Bronchial epithelial cell (primary cell): ENCODE measurements around the gene TMEM239. TPM values are rescaled to one million over a fixed set of nuclear protein-coding genes. Genes with fewer than 3 reads are reported as not detected.
"Not testable (repeated sequence)": the region's sequence is repeated elsewhere in the genome, so short reads cannot be mapped to it uniquely, and the experiment has no call there.

ENCODE experiments used
- DNase-seq: peaks from one replicate; pipeline ENCODE4 v3.0.0-alpha.2; 2010; ENCODE audit warnings: low read depth
- FAIRE-seq: peaks from 2 replicates; lab custom pipeline; 2011; peaks lifted over from hg19 to GRCh38; lab: Jason Lieb, UNC
- H3K27me3 ChIP-seq: 2 replicates; pipeline ENCODE4 v1.5.1; 2011; ENCODE audit warnings: low read length; ENCODE audit not compliant: control insufficient read depth, insufficient read depth
- H3K36me3 ChIP-seq: 2 replicates; pipeline ENCODE4 v1.5.1; 2011; ENCODE audit warnings: low read length; ENCODE audit not compliant: control insufficient read depth, insufficient read depth
- H3K4me3 ChIP-seq: 2 replicates; pipeline ENCODE4 v1.5.1; 2011; ENCODE audit warnings: mild to moderate bottlenecking, low read depth, low read length, control low read depth
- total RNA-seq: library from RNA; depleted of rRNA; stranded (reverse); fragments of >200 nt; gene quantifications from 2 replicates; pipeline ENCODE4 v1.2.1, GENCODE V29; 2014
- TF ChIP-seq, protein P1 (sequence below): IDR thresholded peaks from 2 replicates; pipeline ENCODE4 v1.5.1; 2011; ENCODE audit warnings: mild to moderate bottlenecking, moderate library complexity, low read length, control low read depth, inconsistent platforms; ENCODE audit not compliant: insufficient read depth, severe bottlenecking

TMEM239 gene
- not detected in 2 replicates for total RNA-seq

DNA sequence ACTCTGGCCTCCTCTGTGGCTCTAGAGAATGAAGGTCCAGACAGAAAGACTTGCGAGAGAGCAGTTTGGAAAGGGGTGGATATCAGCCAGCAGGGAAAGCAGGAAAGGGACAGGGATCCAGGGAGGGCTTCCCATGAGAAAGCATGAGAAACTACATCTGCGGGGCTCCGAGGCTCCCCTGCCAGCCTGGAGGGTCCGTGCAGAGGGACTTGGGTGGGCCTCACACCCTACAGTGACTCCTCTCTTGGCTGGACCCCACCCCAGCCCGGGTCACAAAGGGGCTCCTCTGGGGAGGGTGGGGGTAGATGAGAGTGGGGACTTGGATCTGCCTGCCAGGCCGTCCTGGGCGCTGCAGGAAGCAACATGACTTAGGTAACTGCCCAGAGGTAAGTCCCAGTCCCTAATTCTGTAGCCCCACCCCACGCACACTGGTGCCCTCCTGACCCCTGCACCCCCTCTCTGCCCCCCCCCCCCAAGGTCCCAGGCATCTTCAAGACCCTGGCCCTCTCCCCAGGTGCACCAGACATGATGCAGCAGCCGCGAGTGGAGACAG, at the start of gene TMEM239:
TMEM239 (plus strand) TSS at position 335 of the 553 bp plus-strand sequence; CDS start at position 526, 191 bp downstream.
- Histone ChIP-seq H3K27me3 (peaks cover 1% of the 10 kb centered on the region), H3K4me3 (no peak within 1 kb of the TSS), H3K36me3 (no peaks in the 10 kb centered on the region)
- TF ChIP-seq, protein P1, sequence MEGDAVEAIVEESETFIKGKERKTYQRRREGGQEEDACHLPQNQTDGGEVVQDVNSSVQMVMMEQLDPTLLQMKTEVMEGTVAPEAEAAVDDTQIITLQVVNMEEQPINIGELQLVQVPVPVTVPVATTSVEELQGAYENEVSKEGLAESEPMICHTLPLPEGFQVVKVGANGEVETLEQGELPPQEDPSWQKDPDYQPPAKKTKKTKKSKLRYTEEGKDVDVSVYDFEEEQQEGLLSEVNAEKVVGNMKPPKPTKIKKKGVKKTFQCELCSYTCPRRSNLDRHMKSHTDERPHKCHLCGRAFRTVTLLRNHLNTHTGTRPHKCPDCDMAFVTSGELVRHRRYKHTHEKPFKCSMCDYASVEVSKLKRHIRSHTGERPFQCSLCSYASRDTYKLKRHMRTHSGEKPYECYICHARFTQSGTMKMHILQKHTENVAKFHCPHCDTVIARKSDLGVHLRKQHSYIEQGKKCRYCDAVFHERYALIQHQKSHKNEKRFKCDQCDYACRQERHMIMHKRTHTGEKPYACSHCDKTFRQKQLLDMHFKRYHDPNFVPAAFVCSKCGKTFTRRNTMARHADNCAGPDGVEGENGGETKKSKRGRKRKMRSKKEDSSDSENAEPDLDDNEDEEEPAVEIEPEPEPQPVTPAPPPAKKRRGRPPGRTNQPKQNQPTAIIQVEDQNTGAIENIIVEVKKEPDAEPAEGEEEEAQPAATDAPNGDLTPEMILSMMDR: no peak
- FAIRE-seq: no peak
- no peak for DNase-seq

DNA sequence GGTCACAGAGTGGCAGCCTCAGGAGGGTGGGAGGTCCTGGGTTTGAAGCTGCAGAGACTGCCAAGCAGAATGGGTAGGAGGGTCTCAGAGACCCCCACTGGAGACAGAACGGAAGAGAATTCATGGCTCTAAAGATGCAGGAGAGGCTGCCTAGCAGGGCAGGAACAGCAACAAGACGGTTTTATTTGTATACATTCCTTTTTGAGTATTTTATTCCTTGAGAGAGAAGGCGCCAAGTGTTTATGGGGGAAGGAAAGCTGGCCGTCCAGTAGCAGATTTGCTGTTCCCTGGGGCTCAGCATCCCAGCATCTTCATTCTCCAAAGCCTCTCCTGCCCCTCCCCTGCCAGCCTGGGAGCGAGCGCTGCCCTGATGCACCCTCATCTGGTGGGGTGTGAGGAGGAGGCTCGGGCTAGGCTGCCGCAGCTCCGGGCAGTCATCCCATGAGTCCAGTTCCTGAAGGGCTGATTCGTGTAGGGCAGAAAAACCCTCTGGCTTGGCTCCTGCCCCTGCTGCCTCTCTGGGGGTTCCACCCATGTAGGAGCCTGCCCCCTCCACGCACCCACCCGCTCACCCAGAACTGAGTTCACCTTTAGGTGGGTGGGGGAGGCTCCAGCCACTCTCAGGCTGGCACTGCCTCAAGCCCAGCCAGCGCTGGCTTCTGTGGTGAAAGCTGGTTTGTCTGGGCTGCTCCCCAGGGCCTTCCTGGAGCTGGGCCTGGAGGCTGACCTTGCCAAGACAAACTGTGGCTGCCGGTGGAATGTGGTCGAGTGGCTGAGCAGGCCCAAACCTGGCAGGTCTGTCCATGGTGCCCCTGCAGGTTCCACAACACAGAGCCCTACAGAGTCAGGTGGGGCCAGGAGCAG, 48.2 kb upstream of the TMEM239 start:
- DNase-seq: peak; percentile 75
- H3K4me3 ChIP-seq: no peak overlapping the region
- H3K36me3 ChIP-seq: no peaks in the 10 kb centered on the region
- peak; percentile 36 for FAIRE-seq
- peaks cover 4% of the 10 kb centered on the region for H3K27me3 ChIP-seq
- TF ChIP-seq, protein P1: no peak

DNA sequence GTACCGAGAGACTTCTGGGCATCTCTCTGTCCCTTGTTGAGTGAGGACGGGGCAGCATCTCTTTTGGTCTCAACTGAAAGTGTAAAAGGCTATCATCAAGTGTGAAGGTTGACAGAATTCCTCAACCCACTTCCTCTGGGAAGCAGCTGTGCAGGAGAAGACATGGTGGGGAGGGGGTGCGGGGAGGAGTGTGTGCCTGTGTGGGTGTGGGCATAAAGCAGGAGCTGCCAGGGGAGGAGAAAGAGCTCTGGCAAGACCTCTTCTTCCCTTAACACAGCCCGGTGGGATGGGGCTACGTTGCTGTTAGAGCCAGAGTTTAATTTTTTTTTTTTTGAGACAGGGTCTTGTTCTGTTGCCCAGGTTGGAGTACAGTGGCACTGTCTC, 47.5 kb upstream of the TMEM239 start:
- TF ChIP-seq, protein P1: no peak
- no peak for DNase-seq
- Histone ChIP-seq H3K36me3 (no peaks in the 10 kb centered on the region), H3K27me3 (peaks cover 4% of the 10 kb centered on the region), H3K4me3 (no peak overlapping the region)
- FAIRE-seq: peak; percentile 79

DNA sequence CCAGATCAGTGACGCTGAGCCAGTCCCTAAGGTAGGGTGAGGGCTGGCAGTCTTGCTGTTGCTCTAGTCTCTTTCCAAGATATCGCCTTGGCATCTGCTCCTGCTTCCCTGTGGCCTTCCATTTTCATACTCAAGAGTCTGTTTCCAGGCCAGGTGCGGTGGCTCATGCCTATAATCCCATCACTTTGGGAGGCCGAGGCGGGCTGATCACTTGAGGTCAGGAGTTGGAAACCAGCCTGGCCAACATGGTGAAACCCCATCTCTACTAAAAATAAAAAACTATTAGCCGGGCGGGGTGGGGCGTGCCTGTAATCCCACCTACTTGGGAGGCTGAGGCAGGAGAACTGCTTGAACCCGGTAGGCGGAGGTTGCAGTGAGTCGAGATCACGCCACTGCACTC, 46.1 kb upstream of the TMEM239 start:
- H3K36me3 ChIP-seq, H3K27me3 ChIP-seq, FAIRE-seq, DNase-seq, H3K4me3 ChIP-seq: not testable (repeated sequence)

DNA sequence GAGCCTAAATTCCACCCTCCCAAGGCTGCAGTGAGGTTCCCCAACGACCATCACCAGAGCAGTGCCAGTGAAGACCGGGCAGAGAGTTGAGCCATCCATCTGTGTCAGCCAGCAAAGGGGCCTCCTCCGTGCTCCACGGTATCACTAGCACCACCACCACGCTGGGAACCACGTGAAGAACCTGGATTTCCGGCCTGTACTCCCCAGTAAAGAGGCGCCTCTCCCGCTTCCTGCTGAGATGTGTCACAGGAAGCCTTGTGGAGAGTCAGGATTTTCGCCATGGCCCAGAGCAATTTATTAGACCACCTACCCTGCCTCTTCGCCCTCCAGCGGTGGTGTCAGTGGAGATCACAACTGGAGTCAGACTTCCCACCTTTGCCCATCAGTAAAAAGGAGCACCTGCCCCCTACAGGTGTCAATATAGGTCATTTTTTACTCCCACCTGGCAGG, 44.5 kb upstream of the TMEM239 start:
- no peak for FAIRE-seq
- TF ChIP-seq, protein P1: no peak

DNA sequence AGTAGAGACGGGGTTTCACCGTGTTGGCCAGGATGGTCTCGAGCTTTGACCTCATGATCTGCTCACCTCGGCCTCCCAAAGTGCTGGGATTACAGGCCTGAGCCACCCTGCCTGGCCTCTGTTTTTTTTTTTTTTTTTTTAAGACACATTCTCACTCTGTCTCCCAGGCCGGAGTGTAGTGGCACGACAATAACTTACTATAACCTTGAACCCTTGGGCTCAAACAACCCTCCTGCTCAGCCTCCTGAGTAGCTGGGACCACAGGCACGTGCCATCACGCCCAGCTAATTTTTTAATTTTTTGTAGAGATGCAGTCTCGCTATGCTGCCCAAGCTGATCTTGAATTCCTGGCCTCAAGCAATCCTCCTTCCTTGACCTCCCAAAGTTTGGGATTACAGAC, 42.4 kb upstream of the TMEM239 start:
- DNase-seq (no peak), FAIRE-seq (no peak)
- TF ChIP-seq, protein P1: no peak
- Histone ChIP-seq H3K4me3 (no peak overlapping the region), H3K27me3 (no peaks in the 10 kb centered on the region), H3K36me3 (no peaks in the 10 kb centered on the region)

More for the DNA sequence above, 44.5 kb upstream of the TMEM239 start:
- DNase-seq: peak; percentile 30
- H3K27me3 ChIP-seq: no peaks in the 10 kb centered on the region
- no peaks in the 10 kb centered on the region for H3K36me3 ChIP-seq
- H3K4me3 ChIP-seq: no peak overlapping the region
